Glomerular visceral epithelial cell (primary cell): Measurements from ENCODE around the gene ARL4D.

ENCODE experiments used
- DNase-seq: peaks from one replicate; pipeline ENCODE4 v3.0.0-alpha.2; 2016; ENCODE audit errors: extremely low spot score

The ARL4D gene

GRCh38 chr17:43427362-43428043 is 28.7 kb downstream of the ARL4D start:
- DNase-seq = no peak

GRCh38 chr17:43428524-43428923 is 29.7 kb downstream of the ARL4D start:
- no peak for DNase-seq

- DNase-seq = no peak
Observed at GRCh38 chr17:43430936-43431713, 32.3 kb downstream of the ARL4D start.

GRCh38 chr17:43431714-43432523 is 33.1 kb downstream of the ARL4D start:
- no peak for DNase-seq

GRCh38 chr17:43434902-43435319 is 36.1 kb downstream of the ARL4D start:
- peak; percentile 95 for DNase-seq

- DNase-seq = no peak
Observed at GRCh38 chr17:43437756-43438155, 39.0 kb downstream of the ARL4D start.

GRCh38 chr17:43438626-43439025 is 39.8 kb downstream of the ARL4D start:
- DNase-seq = no peak

- no peak for DNase-seq
Observed at GRCh38 chr17:43439041-43439440, 40.2 kb downstream of the ARL4D start.

- DNase-seq = peak; percentile 56
Observed at GRCh38 chr17:43442711-43443110, 43.9 kb downstream of the ARL4D start.

GRCh38 chr17:43443381-43443780 is 44.6 kb downstream of the ARL4D start:
- no peak for DNase-seq

- peak; percentile 62 for DNase-seq
Observed at GRCh38 chr17:43444223-43445008, 45.6 kb downstream of the ARL4D start.

- no peak for DNase-seq
Observed at GRCh38 chr17:43445009-43445589, 46.3 kb downstream of the ARL4D start.

- DNase-seq = no peak
Observed at GRCh38 chr17:43446773-43447172, 48.0 kb downstream of the ARL4D start.

- DNase-seq = no peak
Observed at GRCh38 chr17:43448720-43449469, 50.1 kb downstream of the ARL4D start.

- peak; percentile 78 for DNase-seq
Observed at GRCh38 chr17:43449470-43450248, 50.9 kb downstream of the ARL4D start.
